Measurements from ENCODE around the gene ARID1B.
"Not testable (repeated sequence)": the region's sequence is repeated elsewhere in the genome, so short reads cannot be mapped to it uniquely, and the experiment has no call there.

Gene ARID1B

DNA sequence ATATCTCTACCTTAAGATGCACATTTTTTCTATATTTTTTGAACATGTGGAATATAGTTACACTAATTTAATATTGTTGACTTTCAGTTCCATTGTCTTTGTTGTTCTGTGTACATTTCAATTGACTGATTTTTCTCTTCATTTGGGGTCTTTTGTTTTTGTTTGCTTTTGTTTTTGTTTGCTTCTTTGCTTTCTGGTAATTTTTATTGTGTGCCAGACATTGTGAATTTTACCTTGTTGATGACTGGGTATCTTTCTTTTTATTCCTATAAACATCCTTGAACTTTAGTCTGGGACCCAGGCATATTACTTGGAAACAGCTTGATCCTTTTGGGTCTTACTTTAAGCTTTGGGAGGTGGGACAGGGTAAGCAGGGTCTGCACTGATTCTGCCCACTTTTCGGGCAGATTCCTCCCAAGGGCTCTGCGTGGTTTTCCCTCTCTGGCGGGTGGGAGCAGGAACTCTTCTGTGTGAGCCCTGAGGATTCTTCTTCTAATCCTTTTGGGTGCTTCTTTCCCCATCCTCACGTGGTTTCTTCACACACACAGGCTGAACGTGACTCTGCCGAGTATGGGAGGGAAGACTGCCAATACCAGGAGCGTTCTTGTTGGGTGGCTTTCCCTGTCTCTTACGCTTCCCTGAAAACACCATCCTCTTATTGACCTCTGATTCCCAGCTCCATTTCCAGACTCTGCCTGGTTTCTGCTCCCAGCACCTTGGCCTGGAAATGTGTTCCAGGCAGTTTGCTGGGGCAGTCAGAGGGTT is 200.5 kb downstream of the ARID1B start:
- Mint-ChIP-seq H3K9me3 (no peaks in the 10 kb centered on the region), H3K27me3 (no peaks in the 10 kb centered on the region), H3K27ac (peak overlapping the region; percentile 61), H3K4me1 (peaks cover 58% of the 10 kb centered on the region), H3K4me3 (no peak overlapping the region), H3K36me3 (peaks cover 1% of the 10 kb centered on the region)
- DNase-seq (ENCODE audit: low spot score in 2 of 2) (no peak), ATAC-seq (ENCODE audit: low read depth) (no peak)

DNA sequence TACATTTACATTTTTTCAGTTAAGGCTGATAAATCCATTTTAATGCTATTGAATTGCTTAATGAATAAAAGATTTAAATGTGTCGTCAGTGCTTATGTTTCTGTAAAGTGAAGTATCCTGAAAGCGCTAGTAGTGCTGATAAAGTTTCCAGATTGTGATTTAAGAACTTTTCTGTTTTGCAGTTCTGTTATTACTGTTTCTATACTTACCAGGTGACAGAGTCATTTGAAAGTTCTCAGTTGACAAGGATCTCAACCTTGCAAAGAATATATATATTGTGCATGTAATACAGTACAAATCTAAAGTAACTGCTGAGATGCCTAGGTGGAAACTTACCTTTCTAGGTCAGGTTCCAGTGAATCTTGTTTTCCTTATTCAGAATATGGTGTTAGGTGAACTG is 201.8 kb downstream of the ARID1B start:
- Mint-ChIP-seq H3K4me1 (peaks cover 64% of the 10 kb centered on the region), H3K4me3 (no peak overlapping the region), H3K27me3 (no peaks in the 10 kb centered on the region), H3K27ac (peak overlapping the region; percentile 61), H3K9me3 (no peaks in the 10 kb centered on the region), H3K36me3 (peaks cover 1% of the 10 kb centered on the region)
- ATAC-seq (ENCODE audit: low read depth) (no peak), DNase-seq (ENCODE audit: low spot score in 2 of 2) (no peak)

DNA sequence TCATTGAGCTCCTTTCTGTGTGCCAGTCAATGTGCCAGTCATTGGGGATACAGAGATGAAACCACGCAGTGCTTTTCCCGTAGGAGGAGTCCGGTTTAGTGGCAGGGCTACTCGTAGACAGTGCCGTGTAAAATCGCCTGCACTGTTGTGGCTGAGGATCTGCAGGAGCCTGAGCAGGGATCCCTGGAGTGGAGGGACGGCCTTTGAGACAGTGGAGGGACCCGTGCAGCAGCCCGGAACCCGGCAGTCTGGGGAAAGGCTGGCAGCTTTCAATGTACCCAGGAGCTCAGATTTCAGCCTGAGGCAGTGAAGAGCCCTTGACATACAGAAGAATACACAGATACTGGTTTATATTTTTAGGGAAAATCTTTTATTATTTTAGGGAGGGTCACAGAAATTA is 203.3 kb downstream of the ARID1B start:
- ATAC-seq (ENCODE audit: low read depth): no peak
- Mint-ChIP-seq H3K36me3 (peaks cover 1% of the 10 kb centered on the region), H3K27me3 (no peaks in the 10 kb centered on the region), H3K9me3 (no peaks in the 10 kb centered on the region), H3K27ac (no peak overlapping the region), H3K4me3 (no peak overlapping the region), H3K4me1 (peaks cover 67% of the 10 kb centered on the region)
- no peak for DNase-seq (ENCODE audit: low spot score in 2 of 2)

DNA sequence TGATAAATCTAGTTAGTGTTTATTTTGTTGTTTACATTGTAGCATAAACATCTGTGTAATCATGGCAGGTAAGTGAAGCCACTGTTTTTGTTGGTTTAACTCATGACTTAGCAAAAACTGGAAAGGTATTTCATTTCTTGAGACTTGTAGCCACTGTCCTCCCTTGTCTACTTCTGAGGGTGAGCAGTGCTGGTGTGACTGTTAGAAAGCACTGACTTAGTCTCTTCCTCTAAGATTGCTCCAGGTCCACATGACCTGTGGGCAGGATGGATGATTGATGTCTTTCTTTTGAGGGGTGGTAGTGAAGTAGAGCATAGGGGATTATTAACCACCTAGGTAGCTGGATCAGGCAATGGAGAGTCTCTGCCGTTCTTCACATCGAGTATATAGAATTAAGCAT is 203.8 kb downstream of the ARID1B start:
- no peak for DNase-seq (ENCODE audit: low spot score in 2 of 2)
- peaks cover 62% of the 10 kb centered on the region for H3K4me1 Mint-ChIP-seq
- H3K4me3 Mint-ChIP-seq: no peak overlapping the region
- H3K36me3 Mint-ChIP-seq: peaks cover 1% of the 10 kb centered on the region
- ATAC-seq (ENCODE audit: low read depth): no peak
- no peaks in the 10 kb centered on the region for H3K27me3 Mint-ChIP-seq
- no peaks in the 10 kb centered on the region for H3K9me3 Mint-ChIP-seq
- peak overlapping the region; percentile 59 for H3K27ac Mint-ChIP-seq

DNA sequence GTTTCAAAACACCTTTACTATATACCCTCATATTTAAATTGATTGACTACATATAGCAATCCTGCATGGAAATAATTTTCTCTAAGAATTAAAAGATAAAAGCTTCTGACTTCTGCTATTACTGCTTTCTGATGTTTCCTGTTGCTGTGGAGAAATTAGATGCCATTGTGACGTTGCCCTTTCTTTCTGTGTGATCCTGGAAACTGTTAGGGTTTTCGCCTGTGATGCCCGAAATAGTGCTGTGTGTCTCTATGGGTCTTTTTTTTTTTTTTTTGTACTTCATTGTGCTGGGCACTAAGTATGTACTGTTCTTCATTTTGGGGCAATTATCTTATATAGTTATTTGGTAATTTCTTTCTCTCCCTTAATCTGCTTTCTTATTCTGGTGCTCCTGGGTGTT is 205.0 kb downstream of the ARID1B start:
- Mint-ChIP-seq H3K36me3 (peaks cover 1% of the 10 kb centered on the region), H3K9me3 (no peaks in the 10 kb centered on the region), H3K27me3 (no peaks in the 10 kb centered on the region), H3K4me3 (no peak overlapping the region), H3K4me1 (peaks cover 55% of the 10 kb centered on the region), H3K27ac (peak overlapping the region; percentile 59)
- ATAC-seq (ENCODE audit: low read depth): peak; percentile 34
- no peak for DNase-seq (ENCODE audit: low spot score in 2 of 2)

DNA sequence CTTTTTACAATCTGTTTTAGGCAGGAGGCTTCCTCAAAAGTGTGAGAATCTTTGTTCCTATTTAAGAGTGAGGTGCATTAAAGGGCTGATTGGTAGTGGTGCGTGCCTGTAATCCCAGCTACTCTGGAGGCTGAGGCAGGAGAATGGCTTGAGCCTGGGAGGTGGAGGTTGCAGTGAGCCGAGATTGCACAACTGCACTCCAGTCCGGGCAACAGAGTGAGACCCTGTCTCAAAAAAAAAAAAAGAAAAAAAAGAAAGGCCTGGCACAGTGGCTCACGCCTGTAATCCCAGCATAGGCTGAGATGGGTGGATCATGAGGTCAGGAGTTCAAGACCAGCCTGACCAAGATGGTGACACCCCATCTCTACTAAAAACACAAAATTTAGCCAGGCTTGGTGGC is 205.7 kb downstream of the ARID1B start:
- not testable (repeated sequence) for H3K4me3 Mint-ChIP-seq; H3K27me3 Mint-ChIP-seq; H3K9me3 Mint-ChIP-seq; ATAC-seq (ENCODE audit: low read depth); H3K27ac Mint-ChIP-seq; H3K36me3 Mint-ChIP-seq; DNase-seq (ENCODE audit: low spot score in 2 of 2)
- H3K4me1 Mint-ChIP-seq: peaks cover 55% of the 10 kb centered on the region

DNA sequence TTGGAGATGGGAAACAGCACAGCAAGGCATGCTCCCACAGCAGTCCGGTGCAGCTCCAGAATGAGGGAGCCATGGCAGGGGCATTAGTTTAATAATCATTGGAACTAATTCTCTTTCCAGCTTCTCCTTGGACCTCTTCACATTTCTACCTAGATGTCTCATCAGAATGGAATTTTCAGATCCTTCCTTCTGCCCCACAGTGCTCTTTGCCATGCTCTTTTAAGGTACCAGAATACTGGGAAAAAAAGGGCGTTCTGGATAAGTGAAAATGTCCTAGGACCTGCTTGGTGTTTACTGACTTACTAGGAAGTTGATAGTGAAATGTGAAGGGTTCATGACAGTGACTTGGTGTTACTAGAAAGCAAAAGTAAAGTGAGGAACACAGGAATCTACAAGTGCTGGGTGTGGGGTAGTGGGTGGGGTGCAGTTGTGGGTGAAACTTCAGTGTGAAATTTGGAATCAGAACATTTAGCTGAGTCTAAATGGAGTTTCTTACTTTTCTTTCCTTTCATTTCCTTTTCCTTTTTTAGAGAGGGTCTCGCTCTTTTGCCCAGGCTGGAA is 207.1 kb downstream of the ARID1B start:
- Mint-ChIP-seq H3K27me3 (no peaks in the 10 kb centered on the region), H3K9me3 (no peaks in the 10 kb centered on the region), H3K36me3 (no peaks in the 10 kb centered on the region), H3K27ac (peak overlapping the region; percentile 25), H3K4me3 (peak overlapping the region; percentile 33), H3K4me1 (peaks cover 61% of the 10 kb centered on the region)
- DNase-seq (ENCODE audit: low spot score in 2 of 2) (no peak), ATAC-seq (ENCODE audit: low read depth) (peak; percentile 29)

DNA sequence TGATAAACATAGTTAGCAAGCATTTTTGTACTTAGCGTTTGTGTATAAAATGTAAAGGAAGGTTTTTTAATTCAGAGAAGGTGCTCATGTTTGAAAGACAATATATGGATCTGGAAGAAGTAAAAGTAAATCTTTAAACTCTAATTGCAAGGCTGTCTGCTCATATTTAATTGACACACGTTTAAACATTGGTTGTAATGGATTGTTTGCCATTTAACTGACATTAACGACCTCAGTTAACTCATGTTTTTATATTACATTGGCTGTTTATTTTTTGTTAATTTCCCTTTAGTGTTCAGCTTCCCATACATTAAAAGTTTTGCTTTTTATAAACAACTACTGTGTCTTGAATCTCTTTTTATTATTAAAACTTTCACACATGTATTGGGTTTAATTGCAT is 208.1 kb downstream of the ARID1B start:
- Mint-ChIP-seq H3K4me1 (peaks cover 59% of the 10 kb centered on the region), H3K36me3 (no peaks in the 10 kb centered on the region), H3K27me3 (no peaks in the 10 kb centered on the region), H3K4me3 (no peak overlapping the region), H3K9me3 (no peaks in the 10 kb centered on the region), H3K27ac (peak overlapping the region; percentile 25)
- DNase-seq (ENCODE audit: low spot score in 2 of 2) (no peak), ATAC-seq (ENCODE audit: low read depth) (no peak)

DNA sequence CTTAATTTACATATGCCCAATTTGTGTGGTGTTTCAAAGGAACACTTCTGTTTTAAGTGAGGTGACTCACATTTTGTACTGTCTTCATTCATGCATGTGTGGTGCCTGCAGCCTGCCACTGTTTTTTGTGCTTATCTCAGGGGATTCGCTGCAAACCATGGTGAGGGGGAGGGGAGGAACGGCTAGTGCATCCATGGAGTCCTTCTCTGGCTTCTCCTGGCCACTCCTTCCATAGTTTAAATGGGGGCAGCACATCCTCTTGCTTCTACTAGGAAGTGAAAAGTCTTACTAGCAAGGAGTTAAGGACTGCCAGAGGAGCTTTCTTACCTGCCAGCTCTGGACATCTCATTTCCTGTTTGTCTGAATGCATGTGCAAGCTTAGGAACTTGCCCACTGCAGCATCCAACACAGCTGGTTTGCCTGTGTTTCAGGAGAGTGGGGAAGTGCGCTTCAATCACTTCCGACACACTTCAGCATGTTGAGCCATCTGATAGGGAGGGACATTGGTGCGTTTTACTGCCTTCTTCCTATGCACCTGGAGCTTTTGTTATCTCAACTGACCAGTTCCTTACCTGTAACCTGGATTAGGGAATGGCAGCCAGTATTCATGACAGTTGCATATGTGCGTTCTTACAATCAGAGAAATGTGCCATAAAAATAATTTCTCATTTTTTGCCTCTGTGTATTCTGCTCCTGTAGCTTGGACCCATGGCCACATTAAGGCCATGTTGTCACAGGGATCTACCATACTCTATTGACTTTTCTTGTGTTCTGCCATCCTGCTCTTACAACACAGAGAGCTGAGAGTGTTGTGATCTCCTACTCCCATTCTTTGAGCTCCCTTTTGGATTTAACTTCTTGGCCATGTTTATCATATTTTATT is 211.3 kb downstream of the ARID1B start:
- H3K4me3 Mint-ChIP-seq: peak overlapping the region; percentile 69
- no peaks in the 10 kb centered on the region for H3K9me3 Mint-ChIP-seq
- no peaks in the 10 kb centered on the region for H3K27me3 Mint-ChIP-seq
- DNase-seq (ENCODE audit: low spot score in 2 of 2) (peak; percentile 23 to 31), ATAC-seq (ENCODE audit: low read depth) (peak; percentile 84)
- H3K27ac Mint-ChIP-seq: peak overlapping the region; percentile 9
- peaks cover 48% of the 10 kb centered on the region for H3K4me1 Mint-ChIP-seq
- no peaks in the 10 kb centered on the region for H3K36me3 Mint-ChIP-seq

DNA sequence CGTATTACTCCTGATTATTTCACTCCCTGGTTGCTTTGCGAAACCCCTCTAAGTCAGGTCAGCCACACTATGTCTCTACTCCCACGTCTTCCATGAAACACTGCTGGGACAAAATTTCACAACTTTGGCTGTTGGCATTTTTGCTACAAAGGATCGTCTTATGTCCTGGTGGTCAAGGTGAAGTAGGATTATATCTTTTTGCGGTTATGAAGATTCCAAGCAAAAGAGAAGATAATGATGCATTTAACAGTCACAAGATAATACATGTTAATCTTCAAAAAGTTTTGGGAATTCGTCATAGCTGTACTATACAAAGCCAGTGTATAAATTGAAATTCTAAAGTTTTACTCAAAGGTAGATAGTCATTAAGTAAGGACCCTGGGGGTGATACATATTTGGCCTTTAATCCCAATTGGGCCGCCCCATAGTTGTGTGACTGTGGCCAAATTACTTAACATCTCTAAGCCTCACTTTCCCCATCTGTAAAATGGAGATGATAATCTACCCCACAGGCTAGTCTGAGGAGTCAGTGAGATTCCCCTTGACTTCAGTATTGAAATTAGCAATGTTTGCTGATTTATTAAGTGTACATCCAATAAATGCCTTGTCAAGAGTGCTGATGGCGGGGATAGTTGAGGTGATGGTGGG is 212.1 kb downstream of the ARID1B start:
- no peaks in the 10 kb centered on the region for H3K36me3 Mint-ChIP-seq
- no peak for ATAC-seq (ENCODE audit: low read depth)
- peak overlapping the region; percentile 9 for H3K27ac Mint-ChIP-seq
- H3K4me1 Mint-ChIP-seq: peaks cover 45% of the 10 kb centered on the region
- H3K27me3 Mint-ChIP-seq: no peaks in the 10 kb centered on the region
- no peak for DNase-seq (ENCODE audit: low spot score in 2 of 2)
- peak overlapping the region; percentile 44 for H3K4me3 Mint-ChIP-seq
- no peaks in the 10 kb centered on the region for H3K9me3 Mint-ChIP-seq

DNA sequence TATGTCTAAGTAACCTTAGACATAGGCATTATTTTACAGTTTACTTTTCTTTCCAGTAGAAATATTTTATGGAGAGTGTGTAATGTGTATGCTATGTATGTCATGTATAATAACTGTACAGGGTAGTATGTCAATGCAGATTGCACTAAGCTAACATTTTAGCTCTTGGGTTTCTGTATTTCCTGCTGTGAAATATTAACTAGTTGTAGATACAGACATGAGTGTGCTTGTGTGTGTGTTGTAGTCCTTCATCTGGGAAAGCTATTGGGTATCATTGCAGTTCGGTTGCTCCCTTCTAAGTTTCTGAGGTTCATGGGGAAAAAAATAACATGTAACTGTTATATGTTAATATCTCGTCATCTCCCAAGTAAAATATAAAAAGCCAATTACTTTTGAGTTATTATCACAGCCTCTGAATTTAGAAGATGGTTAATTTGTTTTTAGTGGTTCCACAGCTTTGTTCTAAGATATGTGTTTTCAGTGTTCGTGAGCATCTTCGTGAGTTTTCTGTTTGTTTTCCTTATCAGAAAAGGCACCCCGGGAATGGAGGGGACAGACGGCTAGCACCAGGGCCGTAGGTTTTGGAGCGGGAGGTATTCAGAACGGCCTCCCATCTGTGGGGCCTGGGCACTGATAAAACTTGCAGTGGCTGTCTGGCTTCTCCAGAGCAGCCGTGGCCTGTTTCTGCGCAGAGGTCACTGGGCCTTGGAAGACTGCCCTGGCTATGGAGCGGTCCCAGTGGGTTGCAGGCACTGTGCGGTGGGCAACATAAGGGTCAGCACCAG is 215.0 kb downstream of the ARID1B start:
- no peak for DNase-seq (ENCODE audit: low spot score in 2 of 2)
- Mint-ChIP-seq H3K9me3 (no peaks in the 10 kb centered on the region), H3K27ac (peak overlapping the region; percentile 39), H3K36me3 (no peaks in the 10 kb centered on the region), H3K4me3 (no peak overlapping the region), H3K27me3 (no peaks in the 10 kb centered on the region), H3K4me1 (peaks cover 45% of the 10 kb centered on the region)
- no peak for ATAC-seq (ENCODE audit: low read depth)

DNA sequence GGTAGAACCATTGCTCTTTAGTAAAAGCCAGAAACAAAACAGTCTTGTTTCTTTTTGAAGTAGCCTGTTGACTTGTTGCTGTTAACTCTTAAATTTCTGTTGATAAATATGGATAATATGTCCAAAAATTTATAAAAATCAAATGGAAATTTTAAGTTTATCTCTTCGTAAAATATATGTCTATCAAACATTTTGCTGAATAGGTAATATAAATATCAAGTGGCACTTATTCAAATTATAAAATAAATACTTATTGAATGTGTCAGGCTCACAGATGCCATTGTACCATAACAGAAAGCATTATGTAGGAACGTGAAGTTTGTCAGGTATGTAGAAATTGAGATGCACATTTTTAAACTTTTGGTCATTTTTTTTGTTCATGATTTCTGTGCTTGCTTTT is 216.5 kb downstream of the ARID1B start:
- no peak for ATAC-seq (ENCODE audit: low read depth)
- H3K4me3 Mint-ChIP-seq: no peak overlapping the region
- H3K9me3 Mint-ChIP-seq: no peaks in the 10 kb centered on the region
- no peak for DNase-seq (ENCODE audit: low spot score in 2 of 2)
- no peaks in the 10 kb centered on the region for H3K27me3 Mint-ChIP-seq
- H3K4me1 Mint-ChIP-seq: peaks cover 37% of the 10 kb centered on the region
- H3K27ac Mint-ChIP-seq: no peak overlapping the region
- H3K36me3 Mint-ChIP-seq: peaks cover 2% of the 10 kb centered on the region
